KBM-7 (cell line): ENCODE measurements around the gene TDP1.
A peak's percentile ranks its signal among the peaks of the same experiment; 100 is the strongest.

Source experiments
- DNase-seq: peaks from one replicate; pipeline ENCODE4 v3.0.0-alpha.2; 2015
- in situ Hi-C: fragments of 300-500 bp; cut with MboI; formaldehyde crosslinking; loops from 2 replicates; pipeline ENCODE4 v1.14.3; 2020; ENCODE audit warnings: low sequenced_read_pairs, low pct_unique_long_range_greater_than_20kb, mixed read lengths

Gene TDP1

DNA sequence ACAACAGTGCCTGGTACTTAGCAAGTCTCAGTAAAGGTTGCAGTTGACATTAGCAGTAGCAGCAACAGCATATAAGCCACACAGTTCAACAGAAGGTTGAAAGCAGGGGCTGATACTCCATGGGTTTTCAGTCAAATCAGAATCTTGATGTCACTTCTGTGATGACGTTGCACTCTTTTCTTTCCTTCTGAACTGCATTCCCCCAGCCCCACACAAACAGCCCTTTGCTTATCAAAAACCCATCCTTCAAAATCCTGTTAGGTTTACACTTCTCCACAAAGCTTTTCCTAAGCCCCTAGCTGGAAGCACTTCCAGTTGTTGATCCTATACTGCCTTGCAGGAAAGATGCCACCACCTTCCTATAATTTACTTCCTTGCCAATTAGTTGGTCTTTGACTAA, 72.1 kb downstream of the TDP1 start:
- in situ Hi-C loops = no loop called here
- no peak for DNase-seq

- no peak for DNase-seq
- in situ Hi-C loops = no loop called here
Observed at GRCh38 chr14:90034156-90034555, 78.4 kb downstream of the TDP1 start.

DNA sequence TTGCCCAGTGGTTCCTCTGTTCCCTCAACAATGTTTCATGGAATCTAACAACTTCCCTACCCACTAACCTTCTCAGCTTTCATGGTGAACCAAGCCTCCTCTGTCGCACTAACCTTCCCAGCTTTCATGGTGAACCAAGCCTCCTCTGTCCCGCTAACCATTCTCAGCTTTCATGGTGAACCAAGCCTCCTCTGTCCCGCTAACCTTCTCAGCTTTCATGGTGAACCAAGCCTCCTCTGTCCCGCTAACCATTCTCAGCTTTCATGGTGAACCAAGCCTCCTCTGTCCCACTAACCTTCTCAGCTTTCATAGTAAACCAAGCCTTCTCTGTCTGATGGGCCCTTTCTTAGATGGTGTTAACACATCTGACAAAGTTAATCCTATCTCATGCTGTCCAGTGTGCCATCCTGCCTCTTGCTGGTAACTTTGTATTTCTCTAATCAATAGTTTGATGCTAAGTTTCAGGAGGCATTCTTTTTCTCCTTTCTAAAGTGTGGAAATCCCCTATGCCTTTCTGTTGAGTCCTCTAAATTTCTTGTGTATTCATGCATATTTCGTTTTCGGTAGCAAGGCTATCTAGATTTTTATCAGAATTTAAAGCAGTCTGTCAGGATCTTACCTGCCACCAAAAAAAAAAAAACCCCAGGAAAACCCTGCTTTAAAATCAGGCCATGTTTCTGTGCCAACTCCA, 79.3 kb downstream of the TDP1 start:
- no peak for DNase-seq
- in situ Hi-C loops = no loop called here

- no peak for DNase-seq
- in situ Hi-C loops = no loop called here
Observed at GRCh38 chr14:90039253-90040010, 83.7 kb downstream of the TDP1 start.

DNA sequence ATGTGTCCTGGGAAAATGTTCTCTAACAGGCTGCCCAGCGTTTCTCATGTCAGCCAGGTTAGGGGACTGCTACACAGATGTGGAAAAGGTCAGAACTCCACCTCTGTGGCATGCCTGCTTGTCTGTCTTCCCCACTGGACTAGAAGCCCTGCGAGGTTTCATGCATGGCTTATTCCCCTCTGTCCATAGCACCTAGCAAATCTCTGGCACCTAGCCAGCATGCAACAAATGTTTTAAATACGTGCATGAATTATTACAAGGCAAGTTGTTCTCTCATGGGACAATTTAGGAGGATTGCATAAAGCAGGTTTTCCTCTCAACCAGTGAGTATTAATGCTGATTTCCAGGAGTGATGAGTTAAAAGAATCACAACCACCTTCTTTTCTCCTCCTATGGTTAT, 84.7 kb downstream of the TDP1 start:
- DNase-seq = no peak
- in situ Hi-C loops = no loop called here

DNA sequence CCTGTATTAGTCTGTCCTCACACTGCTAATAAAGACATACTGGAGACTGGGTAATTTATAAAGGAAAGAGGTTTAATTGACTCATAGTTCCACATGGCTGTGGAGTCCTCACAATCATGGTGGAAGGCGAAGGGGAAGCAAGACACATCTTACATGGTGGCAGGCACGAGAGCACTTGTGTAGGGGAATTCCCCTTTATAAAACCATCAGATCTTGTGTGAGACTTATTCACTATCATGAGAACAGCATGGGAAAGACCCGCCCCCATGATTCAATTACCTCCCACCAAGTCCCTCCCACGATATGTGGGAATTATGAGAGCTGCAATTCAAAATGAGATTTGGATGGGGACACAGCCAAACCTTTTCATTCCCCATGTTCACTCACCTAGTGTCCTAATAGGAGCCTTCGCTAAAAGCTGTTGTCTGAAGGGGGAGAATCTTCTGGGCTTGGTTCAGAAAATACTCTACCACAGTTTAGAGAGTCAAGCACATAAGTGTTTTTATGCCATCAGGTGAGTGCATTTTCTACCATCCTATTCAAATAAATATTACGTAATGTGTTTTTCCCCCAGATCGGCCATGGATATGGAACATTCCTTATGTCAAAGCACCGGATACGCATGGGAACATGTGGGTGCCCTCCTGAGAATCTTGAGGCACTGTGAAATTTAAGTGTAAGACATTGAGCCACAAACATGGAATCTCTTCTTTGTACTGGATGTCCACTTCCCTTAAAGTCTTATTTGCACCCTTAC, 86.9 kb downstream of the TDP1 start:
- DNase-seq = no peak
- in situ Hi-C loops = no loop called here

DNA sequence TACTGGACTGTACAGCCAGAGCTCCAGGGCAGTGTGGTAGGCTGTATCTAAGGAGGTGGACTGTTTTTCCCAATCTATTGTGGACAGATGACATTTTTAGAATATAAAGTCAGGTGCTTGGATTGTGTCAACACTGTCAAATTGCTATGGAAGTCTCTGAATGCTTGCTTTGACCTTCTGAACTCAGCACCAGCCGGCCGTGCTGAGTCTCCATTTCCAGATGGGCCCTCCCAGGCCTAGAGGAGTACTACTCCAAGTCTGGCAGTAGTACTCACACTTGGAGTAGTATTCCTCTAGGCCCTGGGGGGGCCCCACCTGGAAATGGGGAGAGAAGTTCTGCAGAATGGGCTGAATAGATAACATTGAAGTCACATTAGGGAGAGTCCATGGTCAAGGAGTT, 89.9 kb downstream of the TDP1 start:
- no peak for DNase-seq
- in situ Hi-C loops = no loop called here

DNA sequence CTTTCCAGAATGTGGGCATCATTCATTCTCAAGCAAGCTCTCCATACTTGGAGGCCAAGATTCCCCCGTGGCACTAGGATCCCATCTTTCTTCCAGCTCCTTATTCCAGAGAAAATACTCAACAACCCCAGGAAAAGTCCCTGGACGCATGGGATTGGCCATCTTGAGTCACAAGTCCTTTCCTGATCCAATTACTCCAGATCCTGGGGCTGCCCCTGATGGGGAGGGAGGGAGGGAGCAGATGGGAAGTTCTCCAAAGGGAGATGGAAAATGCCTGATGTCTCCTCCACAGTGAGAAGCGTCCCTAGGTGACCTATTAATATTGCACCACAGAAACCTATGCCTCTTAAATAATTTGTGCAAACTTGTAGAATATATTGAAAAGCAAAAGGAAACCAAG, 93.7 kb downstream of the TDP1 start:
- in situ Hi-C loops = no loop called here
- DNase-seq = no peak

DNA sequence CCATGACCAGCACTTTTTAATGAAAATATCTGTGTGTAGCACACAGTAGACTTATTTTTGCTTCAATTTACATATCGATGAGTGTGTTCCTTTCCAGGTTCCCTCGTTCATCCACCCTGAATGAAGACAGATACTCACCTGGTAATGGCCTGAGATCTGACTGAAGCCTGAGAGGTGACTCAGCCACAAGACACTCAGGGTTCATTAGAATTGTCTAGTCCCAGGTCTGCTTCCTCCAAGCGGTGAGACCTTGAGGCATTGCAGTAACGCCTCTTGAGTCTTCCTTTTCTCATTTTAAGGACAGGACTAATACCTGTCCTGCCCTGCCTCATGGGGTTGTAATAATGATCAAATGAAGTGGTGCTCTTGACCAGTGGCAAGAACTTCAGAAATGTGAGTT, 94.5 kb downstream of the TDP1 start:
- no peak for DNase-seq
- in situ Hi-C loops = no loop called here

- in situ Hi-C loops = no loop called here
- no peak for DNase-seq
Observed at GRCh38 chr14:90053044-90053443, 97.3 kb downstream of the TDP1 start.

GRCh38 chr14:90054803-90055202, 99.1 kb downstream of the TDP1 start:
- in situ Hi-C loops = no loop called here
- DNase-seq = no peak

DNA sequence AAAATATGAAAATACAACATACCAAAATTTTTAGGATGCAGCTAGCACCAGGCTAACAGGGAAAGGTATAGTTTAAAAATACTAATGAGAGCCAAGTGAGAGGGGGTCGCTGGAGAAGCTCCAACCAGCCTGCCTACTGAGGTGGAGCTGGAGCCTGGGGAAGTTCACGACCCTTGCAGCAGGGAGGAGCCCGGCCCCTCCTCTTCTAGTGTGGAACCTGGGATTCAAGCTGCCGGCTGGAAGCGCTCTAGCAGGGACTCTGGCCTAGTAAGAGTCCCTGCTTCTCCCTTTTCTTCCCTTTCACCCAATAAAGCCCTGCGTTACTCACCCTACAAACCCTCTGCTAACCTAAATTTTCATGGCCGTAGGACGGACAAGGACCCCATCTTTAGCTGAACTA, 101.1 kb downstream of the TDP1 start:
- DNase-seq = no peak

DNA sequence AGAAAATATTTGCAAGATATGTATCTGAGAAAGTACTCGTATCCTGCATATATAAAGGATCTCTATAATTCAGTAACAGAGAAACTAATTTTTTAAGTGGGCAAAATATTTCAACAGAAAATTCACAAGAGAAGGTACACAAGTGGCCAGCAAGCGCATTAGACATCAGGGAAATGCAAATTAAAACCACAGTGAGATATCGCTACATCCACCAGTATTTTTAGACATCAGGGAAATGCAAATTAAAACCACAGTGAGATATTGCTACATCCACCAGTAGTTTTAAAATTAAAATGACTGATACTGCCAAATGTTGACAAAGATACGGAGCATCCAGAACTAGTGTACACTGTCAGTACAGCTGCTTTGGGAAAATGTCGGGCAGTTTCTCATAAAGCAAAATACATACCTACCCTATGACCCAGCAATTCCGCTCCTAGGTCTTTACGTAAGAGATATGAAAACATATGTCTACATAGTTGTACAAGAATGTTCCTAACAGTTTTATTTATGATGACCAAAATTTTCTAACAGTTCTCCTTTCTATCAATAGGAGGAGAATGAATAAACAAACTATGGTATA, 103.2 kb downstream of the TDP1 start:
- DNase-seq = no peak
- in situ Hi-C loops = no loop called here

More for the DNA sequence above, 101.1 kb downstream of the TDP1 start:
- in situ Hi-C loops = no loop called here

GRCh38 chr14:90060312-90060964, 104.7 kb downstream of the TDP1 start:
- in situ Hi-C loops = no loop called here
- DNase-seq = peak; percentile 78

DNA sequence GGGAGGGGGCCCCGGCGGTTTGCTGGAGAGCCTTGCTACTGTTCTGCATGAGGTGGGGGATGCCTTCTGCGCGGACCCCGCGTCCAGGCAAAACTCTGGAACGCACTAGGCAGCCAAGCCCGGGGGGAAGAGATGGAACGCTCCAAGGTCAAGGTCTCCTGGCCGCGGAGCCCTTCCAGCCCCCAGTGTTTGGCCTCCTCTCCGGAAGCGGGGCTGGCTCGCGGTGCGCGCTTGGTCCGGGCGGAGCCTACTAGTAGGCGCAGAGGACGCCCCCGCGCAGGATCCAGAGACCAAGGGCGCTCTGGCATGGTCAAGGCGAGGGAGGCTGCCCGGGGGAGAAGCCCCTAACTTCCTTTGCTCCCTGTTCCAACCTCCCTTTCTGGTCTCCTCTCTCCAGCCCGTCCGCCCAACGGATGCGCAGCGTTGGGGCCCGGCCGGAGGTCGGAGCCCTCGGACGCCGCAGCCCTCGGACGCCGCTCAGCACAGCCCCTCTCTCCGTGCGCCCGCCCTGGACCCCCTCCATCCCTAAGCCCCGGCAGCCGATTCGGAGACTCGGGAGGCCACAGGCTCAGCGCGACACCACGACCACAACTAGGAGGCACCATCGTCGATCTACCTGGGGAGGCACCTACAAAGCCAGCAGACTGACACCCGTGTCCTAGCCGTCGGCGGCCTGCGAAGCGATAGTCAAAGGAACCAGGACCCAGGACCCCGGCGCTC, 105.4 kb downstream of the TDP1 start:
- DNase-seq = no peak
- in situ Hi-C loops = no loop called here

DNA sequence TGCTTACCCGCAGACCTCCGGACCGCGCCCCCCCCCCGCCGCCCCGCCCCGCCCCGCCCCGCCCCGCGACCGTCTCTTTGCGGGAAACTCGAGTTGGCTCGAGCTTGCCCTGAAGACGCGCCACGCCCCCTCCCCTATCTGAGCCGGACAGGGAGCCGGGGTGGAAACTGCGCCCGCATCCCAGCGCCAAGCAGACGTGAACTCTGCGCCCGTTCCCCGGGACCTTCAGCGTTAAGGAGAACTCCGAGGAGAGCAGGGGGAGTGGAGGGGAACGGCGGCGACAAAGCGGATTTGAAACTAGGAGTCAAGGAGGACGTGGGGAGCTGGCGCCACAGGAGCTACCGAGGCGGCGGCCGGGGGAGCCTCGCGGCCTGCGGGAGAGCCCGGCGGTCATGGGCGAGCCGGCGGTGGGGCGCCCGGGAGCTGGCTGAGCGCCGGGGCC, 106.0 kb downstream of the TDP1 start, which contains the start of gene KCNK13:
TSS of gene KCNK13 (plus strand) at position 310 of the 442 bp plus-strand sequence. CDS start 212 bp downstream, outside the sequence.
- DNase-seq = peak; percentile 11
- in situ Hi-C loops = no loop called here

GRCh38 chr14:90062127-90062794, 106.5 kb downstream of the TDP1 start:
- in situ Hi-C loops = no loop called here
- no peak for DNase-seq
